ENCODE measurements around the gene JAG2.

DNA sequence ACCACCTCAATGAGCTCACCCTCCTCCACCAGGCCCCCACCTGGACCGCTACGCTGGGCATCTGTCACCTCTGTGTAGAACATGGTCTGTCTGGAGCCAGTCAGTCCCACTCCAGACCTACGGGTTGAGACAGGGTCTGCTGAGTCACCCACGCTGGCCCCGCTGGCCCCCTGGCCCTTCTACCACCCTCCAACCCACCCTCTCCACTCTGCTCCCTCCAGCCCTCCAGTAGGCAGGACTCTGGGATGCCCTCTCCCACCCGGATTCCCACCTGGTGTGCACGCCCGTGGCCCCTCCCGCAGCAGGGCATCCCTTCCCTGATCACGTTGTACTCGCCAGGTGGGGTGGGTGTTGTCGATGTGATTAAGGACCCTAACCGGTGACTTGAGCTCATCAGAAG is 4.6 kb upstream of the JAG2 start:
- TF ChIP-seq GATA2 (IDR thresholded peaks at IDR 0.05; ENCODE audit: low read depth, low read length) (no peak), GATA3 (IDR thresholded peaks at IDR 0.05; ENCODE audit: low read depth, low read length) (no peak)
